Measurements from ENCODE around the gene GEMIN7.
"Not testable (repeated sequence)": the region's sequence is repeated elsewhere in the genome, so short reads cannot be mapped to it uniquely, and the experiment has no call there.

GEMIN7 gene

GRCh38 chr19:45101806-45102205, 22.7 kb downstream of the GEMIN7 start:
- no peak overlapping the region for H3K4me3 ChIP-seq (ENCODE audit: low read length)
- H3K4me1 ChIP-seq (ENCODE audit: control insufficient read depth, insufficient read depth, low read length): peaks cover 34% of the 10 kb centered on the region

GRCh38 chr19:45102481-45102880, 23.4 kb downstream of the GEMIN7 start:
- DNase-seq (ENCODE audit: low read depth): no peak
- H3K4me3 ChIP-seq (ENCODE audit: low read length): no peak overlapping the region
- no peaks in the 10 kb centered on the region for H3K27me3 ChIP-seq (replicated peaks; ENCODE audit: control insufficient read depth, insufficient read depth, low read length)
- H3K9me3 ChIP-seq (ENCODE audit: control insufficient read depth, low read length): no peaks in the 10 kb centered on the region
- H3K36me3 ChIP-seq (ENCODE audit: control insufficient read depth, insufficient read depth, low read length, severe bottlenecking): no peaks in the 10 kb centered on the region
- H3K9ac ChIP-seq (ENCODE audit: low read length): no peak overlapping the region
- H3K4me1 ChIP-seq (ENCODE audit: control insufficient read depth, insufficient read depth, low read length): peaks cover 33% of the 10 kb centered on the region

More at GRCh38 chr19:45101806-45102205, 22.7 kb downstream of the GEMIN7 start:
- no peak overlapping the region for H3K9ac ChIP-seq (ENCODE audit: low read length)
- no peak for DNase-seq (ENCODE audit: low read depth)
- no peaks in the 10 kb centered on the region for H3K27me3 ChIP-seq (replicated peaks; ENCODE audit: control insufficient read depth, insufficient read depth, low read length)
- no peaks in the 10 kb centered on the region for H3K9me3 ChIP-seq (ENCODE audit: control insufficient read depth, low read length)
- no peaks in the 10 kb centered on the region for H3K36me3 ChIP-seq (ENCODE audit: control insufficient read depth, insufficient read depth, low read length, severe bottlenecking)

- DNase-seq (ENCODE audit: low read depth): no peak
- Histone ChIP-seq H3K4me3 (ENCODE audit: low read length) (no peak overlapping the region), H3K4me1 (ENCODE audit: control insufficient read depth, insufficient read depth, low read length) (peaks cover 27% of the 10 kb centered on the region), H3K27me3 (replicated peaks; ENCODE audit: control insufficient read depth, insufficient read depth, low read length) (no peaks in the 10 kb centered on the region), H3K9me3 (ENCODE audit: control insufficient read depth, low read length) (no peaks in the 10 kb centered on the region), H3K9ac (ENCODE audit: low read length) (no peak overlapping the region), H3K36me3 (ENCODE audit: control insufficient read depth, insufficient read depth, low read length, severe bottlenecking) (no peaks in the 10 kb centered on the region)
Measured at GRCh38 chr19:45103156-45103507, 24.1 kb downstream of the GEMIN7 start.

DNA sequence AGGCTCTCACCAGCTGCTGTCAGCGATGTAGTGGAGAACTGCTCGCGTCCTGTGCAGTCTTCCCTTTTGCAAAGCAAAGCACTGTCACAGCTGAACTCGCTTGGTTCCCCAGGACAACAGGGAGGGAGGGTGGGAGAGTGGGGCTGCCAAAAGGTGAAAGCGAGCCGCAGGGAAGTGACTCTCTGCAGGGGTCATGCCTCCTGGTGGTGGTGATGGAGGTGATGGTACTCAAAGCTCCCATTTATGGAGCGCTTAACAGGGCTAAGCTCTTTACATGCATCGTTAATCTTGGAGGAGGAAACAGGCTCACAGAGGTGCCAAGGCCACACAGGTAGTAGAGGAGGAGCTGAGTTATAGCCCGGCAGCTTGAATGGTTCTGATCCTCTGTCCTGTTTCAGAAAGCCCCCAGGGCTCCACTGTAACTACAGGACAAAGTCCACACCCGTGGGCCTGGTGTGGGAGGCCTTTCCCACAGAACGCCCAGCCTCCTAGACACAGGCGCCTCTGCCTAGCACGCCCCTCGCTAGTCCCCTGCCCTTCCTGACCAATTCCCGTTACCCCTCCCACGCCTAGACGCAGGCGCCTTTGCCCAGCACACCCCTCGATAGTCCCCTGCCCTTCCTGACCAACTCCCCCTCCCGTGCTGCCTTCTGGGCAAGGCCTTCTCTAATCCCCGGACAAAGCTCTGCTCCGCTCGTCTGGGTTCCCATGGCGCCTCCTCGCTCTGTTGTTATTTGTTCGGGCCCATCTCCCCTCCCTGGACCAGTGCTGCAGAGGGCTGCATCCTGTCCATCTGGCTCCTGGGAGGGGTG, 24.7 kb downstream of the GEMIN7 start:
- peaks cover 21% of the 10 kb centered on the region for H3K4me1 ChIP-seq (ENCODE audit: control insufficient read depth, insufficient read depth, low read length)
- H3K4me3 ChIP-seq (ENCODE audit: low read length): no peak overlapping the region
- H3K9ac ChIP-seq (ENCODE audit: low read length): no peak overlapping the region
- H3K9me3 ChIP-seq (ENCODE audit: control insufficient read depth, low read length): no peaks in the 10 kb centered on the region
- DNase-seq (ENCODE audit: low read depth): no peak
- no peaks in the 10 kb centered on the region for H3K36me3 ChIP-seq (ENCODE audit: control insufficient read depth, insufficient read depth, low read length, severe bottlenecking)
- H3K27me3 ChIP-seq (replicated peaks; ENCODE audit: control insufficient read depth, insufficient read depth, low read length): no peaks in the 10 kb centered on the region

DNA sequence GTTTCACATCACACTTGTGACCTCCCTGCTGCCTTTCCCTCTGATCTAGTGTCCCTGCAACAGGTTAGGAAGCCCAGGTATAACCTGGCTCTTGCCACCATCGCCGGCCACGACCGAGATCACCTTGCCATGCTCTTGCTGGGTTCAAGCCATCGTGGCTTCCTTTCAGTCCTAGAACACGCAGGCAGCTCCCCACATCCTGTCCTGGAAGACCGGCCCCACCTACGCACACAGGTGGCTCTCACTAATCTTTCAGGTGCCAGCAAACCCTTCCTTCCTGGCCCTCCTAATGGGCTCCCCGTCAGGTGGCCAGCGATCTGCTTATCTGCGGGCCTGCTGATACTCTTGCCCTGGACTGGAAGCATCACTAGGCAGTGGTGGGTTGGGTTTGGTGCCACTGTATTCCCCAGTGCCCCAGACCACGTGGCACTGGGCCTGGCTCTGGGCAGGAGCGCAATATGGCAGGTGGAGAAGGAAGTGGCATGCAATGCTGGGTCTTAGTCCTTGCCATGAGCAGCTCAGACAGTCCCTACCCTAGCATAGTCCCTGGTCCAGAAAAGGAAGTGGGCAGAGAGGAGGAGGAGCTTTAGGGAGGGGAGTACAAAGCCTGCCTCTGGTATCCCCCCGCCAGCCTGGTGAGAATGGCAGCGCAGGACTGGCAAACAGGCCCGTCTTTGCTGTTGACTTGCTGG, 25.7 kb downstream of the GEMIN7 start:
- H3K27me3 ChIP-seq (replicated peaks; ENCODE audit: control insufficient read depth, insufficient read depth, low read length): no peaks in the 10 kb centered on the region
- no peaks in the 10 kb centered on the region for H3K36me3 ChIP-seq (ENCODE audit: control insufficient read depth, insufficient read depth, low read length, severe bottlenecking)
- peaks cover 10% of the 10 kb centered on the region for H3K4me1 ChIP-seq (ENCODE audit: control insufficient read depth, insufficient read depth, low read length)
- H3K4me3 ChIP-seq (ENCODE audit: low read length): no peak overlapping the region
- no peaks in the 10 kb centered on the region for H3K9me3 ChIP-seq (ENCODE audit: control insufficient read depth, low read length)
- DNase-seq (ENCODE audit: low read depth): no peak
- H3K9ac ChIP-seq (ENCODE audit: low read length): no peak overlapping the region

- H3K27me3 ChIP-seq (replicated peaks; ENCODE audit: control insufficient read depth, insufficient read depth, low read length); H3K4me3 ChIP-seq (ENCODE audit: low read length); H3K9ac ChIP-seq (ENCODE audit: low read length); H3K9me3 ChIP-seq (ENCODE audit: control insufficient read depth, low read length); H3K36me3 ChIP-seq (ENCODE audit: control insufficient read depth, insufficient read depth, low read length, severe bottlenecking); H3K4me1 ChIP-seq (ENCODE audit: control insufficient read depth, insufficient read depth, low read length); DNase-seq (ENCODE audit: low read depth): not testable (repeated sequence)
Measured at GRCh38 chr19:45106363-45106762, 27.3 kb downstream of the GEMIN7 start.

- no peak for DNase-seq (ENCODE audit: low read depth)
- Histone ChIP-seq H3K9ac (ENCODE audit: low read length) (no peak overlapping the region), H3K27me3 (replicated peaks; ENCODE audit: control insufficient read depth, insufficient read depth, low read length) (no peaks in the 10 kb centered on the region), H3K36me3 (ENCODE audit: control insufficient read depth, insufficient read depth, low read length, severe bottlenecking) (no peaks in the 10 kb centered on the region), H3K9me3 (ENCODE audit: control insufficient read depth, low read length) (no peaks in the 10 kb centered on the region), H3K4me3 (ENCODE audit: low read length) (no peak overlapping the region), H3K4me1 (ENCODE audit: control insufficient read depth, insufficient read depth, low read length) (no peaks in the 10 kb centered on the region)
Measured at GRCh38 chr19:45107621-45108150, 28.6 kb downstream of the GEMIN7 start.

- no peak for DNase-seq (ENCODE audit: low read depth)
- no peaks in the 10 kb centered on the region for H3K9me3 ChIP-seq (ENCODE audit: control insufficient read depth, low read length)
- H3K9ac ChIP-seq (ENCODE audit: low read length): no peak overlapping the region
- no peaks in the 10 kb centered on the region for H3K36me3 ChIP-seq (ENCODE audit: control insufficient read depth, insufficient read depth, low read length, severe bottlenecking)
- no peaks in the 10 kb centered on the region for H3K4me1 ChIP-seq (ENCODE audit: control insufficient read depth, insufficient read depth, low read length)
- no peak overlapping the region for H3K4me3 ChIP-seq (ENCODE audit: low read length)
- H3K27me3 ChIP-seq (replicated peaks; ENCODE audit: control insufficient read depth, insufficient read depth, low read length): no peaks in the 10 kb centered on the region
Measured at GRCh38 chr19:45110851-45111266, 31.8 kb downstream of the GEMIN7 start.

DNA sequence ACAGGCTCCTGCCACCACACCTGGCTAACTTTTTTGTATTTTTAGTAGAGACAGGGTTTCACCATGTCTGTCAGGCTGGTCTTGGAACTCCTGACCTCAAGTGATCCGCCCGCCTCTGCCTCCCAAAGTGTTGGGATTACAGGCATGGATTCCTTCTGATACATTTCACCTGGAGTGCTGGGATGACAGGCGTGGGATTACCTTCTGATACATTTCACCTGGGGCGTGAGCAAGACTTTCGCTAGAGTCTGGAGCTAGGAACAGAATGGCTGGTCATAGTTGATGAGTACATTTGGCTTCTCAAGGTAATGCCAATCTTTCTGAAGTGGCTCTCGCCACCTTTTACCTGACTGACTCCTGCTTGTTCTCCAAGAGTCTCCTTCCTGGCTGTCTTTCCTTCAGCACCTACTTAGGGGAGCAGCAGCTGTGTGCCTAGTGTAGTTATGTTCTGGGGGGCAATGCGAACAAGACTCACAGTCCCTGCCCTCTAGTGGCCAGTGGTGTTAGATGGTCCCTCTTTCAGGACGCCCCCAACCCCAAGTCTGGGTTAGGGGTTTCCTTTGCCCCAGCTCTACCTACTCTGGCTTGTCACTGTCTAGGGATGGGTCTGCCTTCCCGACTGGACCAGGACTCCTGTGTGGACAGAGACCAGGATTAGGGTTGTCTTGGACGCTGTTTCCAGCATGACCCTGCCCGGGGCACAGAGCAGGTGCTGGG, 33.2 kb downstream of the GEMIN7 start:
- no peaks in the 10 kb centered on the region for H3K9me3 ChIP-seq (ENCODE audit: control insufficient read depth, low read length)
- no peaks in the 10 kb centered on the region for H3K36me3 ChIP-seq (ENCODE audit: control insufficient read depth, insufficient read depth, low read length, severe bottlenecking)
- H3K4me3 ChIP-seq (ENCODE audit: low read length): no peak overlapping the region
- no peaks in the 10 kb centered on the region for H3K27me3 ChIP-seq (replicated peaks; ENCODE audit: control insufficient read depth, insufficient read depth, low read length)
- DNase-seq (ENCODE audit: low read depth): no peak
- H3K9ac ChIP-seq (ENCODE audit: low read length): no peak overlapping the region
- no peaks in the 10 kb centered on the region for H3K4me1 ChIP-seq (ENCODE audit: control insufficient read depth, insufficient read depth, low read length)

DNA sequence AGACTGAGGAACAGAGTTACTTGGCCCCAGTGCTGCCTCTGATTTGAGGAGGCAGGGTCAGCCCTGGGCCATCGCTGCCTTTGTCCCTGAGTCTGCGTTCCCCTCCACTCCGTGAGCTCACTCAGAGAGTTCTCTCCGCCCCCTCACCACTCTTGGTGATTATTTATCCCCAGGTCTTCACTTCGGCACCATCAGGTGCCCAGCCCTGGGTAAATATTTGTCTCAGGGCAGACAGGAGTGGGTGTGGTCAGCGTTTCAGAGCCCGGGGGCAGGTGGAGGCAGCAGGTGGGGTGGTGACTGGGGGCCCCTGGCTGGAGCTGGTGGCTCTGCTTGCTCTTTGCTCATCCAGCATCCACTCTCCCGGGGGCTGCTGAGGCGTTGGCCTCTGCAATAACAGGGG, 34.6 kb downstream of the GEMIN7 start:
- Histone ChIP-seq H3K27me3 (replicated peaks; ENCODE audit: control insufficient read depth, insufficient read depth, low read length) (no peaks in the 10 kb centered on the region), H3K4me1 (ENCODE audit: control insufficient read depth, insufficient read depth, low read length) (no peaks in the 10 kb centered on the region)

GRCh38 chr19:45114116-45114515, 35.1 kb downstream of the GEMIN7 start:
- no peaks in the 10 kb centered on the region for H3K27me3 ChIP-seq (replicated peaks; ENCODE audit: control insufficient read depth, insufficient read depth, low read length)
- H3K36me3 ChIP-seq (ENCODE audit: control insufficient read depth, insufficient read depth, low read length, severe bottlenecking): no peaks in the 10 kb centered on the region
- H3K9ac ChIP-seq (ENCODE audit: low read length): no peak overlapping the region
- no peak overlapping the region for H3K4me3 ChIP-seq (ENCODE audit: low read length)
- DNase-seq (ENCODE audit: low read depth): no peak
- H3K4me1 ChIP-seq (ENCODE audit: control insufficient read depth, insufficient read depth, low read length): no peaks in the 10 kb centered on the region
- no peaks in the 10 kb centered on the region for H3K9me3 ChIP-seq (ENCODE audit: control insufficient read depth, low read length)

More for the DNA sequence above, 34.6 kb downstream of the GEMIN7 start:
- H3K9ac ChIP-seq (ENCODE audit: low read length): no peak overlapping the region
- DNase-seq (ENCODE audit: low read depth): no peak
- H3K36me3 ChIP-seq (ENCODE audit: control insufficient read depth, insufficient read depth, low read length, severe bottlenecking): no peaks in the 10 kb centered on the region
- no peaks in the 10 kb centered on the region for H3K9me3 ChIP-seq (ENCODE audit: control insufficient read depth, low read length)
- no peak overlapping the region for H3K4me3 ChIP-seq (ENCODE audit: low read length)
